SJSA1 (cell line): ENCODE measurements around the gene TRIM28. TPM values are rescaled to one million over a fixed set of nuclear protein-coding genes. Genes with fewer than 3 reads are reported as not detected.
A peak's percentile ranks its signal among the peaks of the same experiment; 100 is the strongest.

Experiments used
- DNase-seq, 2 experiments: peaks; one replicate each; pipeline ENCODE4 v3.0.0-alpha.2; 2015 to 2020; ENCODE audit warnings: low spot score in 2 of 2, low read depth in 1 of 2
- H3K27ac ChIP-seq: fragments of 250-450 bp; sonication (Bioruptor Pico); 2 replicates; pipeline ENCODE4 v1.5.1; 2020; ENCODE audit warnings: mild to moderate bottlenecking, moderate library complexity
- H3K27me3 ChIP-seq: fragments of 250-450 bp; sonication (Bioruptor Pico); replicated peaks from 2 replicates; pipeline ENCODE4 v1.5.1; 2020; ENCODE audit warnings: mild to moderate bottlenecking, moderate library complexity
- H3K36me3 ChIP-seq: fragments of 250-450 bp; sonication (Bioruptor Pico); 2 replicates; pipeline ENCODE4 v1.5.1; 2020; ENCODE audit warnings: mild to moderate bottlenecking
- H3K4me1 ChIP-seq: fragments of 250-450 bp; sonication (Bioruptor Pico); replicated peaks from 2 replicates; pipeline ENCODE4 v1.6.1; 2021; ENCODE audit warnings: mild to moderate bottlenecking
- H3K4me3 ChIP-seq: fragments of 250-450 bp; sonication (Bioruptor Pico); 2 replicates; pipeline ENCODE4 v1.5.1; 2020; ENCODE audit warnings: mild to moderate bottlenecking
- H3K9me3 ChIP-seq: fragments of 250-450 bp; sonication (Bioruptor Pico); replicated peaks from 2 replicates; pipeline ENCODE4 v1.5.1; 2020; ENCODE audit warnings: mild to moderate bottlenecking
- total RNA-seq: library from RNA; depleted of rRNA; stranded (reverse); fragments of >200 nt; shearing (Covaris generic); gene quantifications from 2 replicates; pipeline ENCODE4 v1.2.3, GENCODE V29; 2014

Gene TRIM28
- total RNA-seq, 1 experiment from 2014 or later = 432 TPM

- Histone ChIP-seq H3K27me3 (no peaks in the 10 kb centered on the region), H3K36me3 (peaks cover 51% of the 10 kb centered on the region), H3K4me1 (peaks cover 35% of the 10 kb centered on the region), H3K27ac (peak within 1 kb of the TSS; percentile 89), H3K4me3 (peak within 1 kb of the TSS; percentile 69), H3K9me3 (no peaks in the 10 kb centered on the region)
- peak in 1 of 2 experiments; percentile 62 for DNase-seq
Measured at GRCh38 chr19:58558066-58558622, 14.3 kb downstream of the TRIM28 start, which contains the start of gene UBE2M. UBE2M (minus strand) TSS chr19:58558611; CDS start chr19:58558381, 230 bp downstream.

GRCh38 chr19:58558623-58559274 lies 14.9 kb downstream of the TRIM28 start:
- H3K36me3 ChIP-seq = peaks cover 47% of the 10 kb centered on the region
- H3K9me3 ChIP-seq = no peaks in the 10 kb centered on the region
- peak; percentile 99 for DNase-seq
- peaks cover 32% of the 10 kb centered on the region for H3K4me1 ChIP-seq
- H3K27ac ChIP-seq = peak overlapping the region; percentile 89
- H3K4me3 ChIP-seq = peak overlapping the region; percentile 69
- no peaks in the 10 kb centered on the region for H3K27me3 ChIP-seq

DNA sequence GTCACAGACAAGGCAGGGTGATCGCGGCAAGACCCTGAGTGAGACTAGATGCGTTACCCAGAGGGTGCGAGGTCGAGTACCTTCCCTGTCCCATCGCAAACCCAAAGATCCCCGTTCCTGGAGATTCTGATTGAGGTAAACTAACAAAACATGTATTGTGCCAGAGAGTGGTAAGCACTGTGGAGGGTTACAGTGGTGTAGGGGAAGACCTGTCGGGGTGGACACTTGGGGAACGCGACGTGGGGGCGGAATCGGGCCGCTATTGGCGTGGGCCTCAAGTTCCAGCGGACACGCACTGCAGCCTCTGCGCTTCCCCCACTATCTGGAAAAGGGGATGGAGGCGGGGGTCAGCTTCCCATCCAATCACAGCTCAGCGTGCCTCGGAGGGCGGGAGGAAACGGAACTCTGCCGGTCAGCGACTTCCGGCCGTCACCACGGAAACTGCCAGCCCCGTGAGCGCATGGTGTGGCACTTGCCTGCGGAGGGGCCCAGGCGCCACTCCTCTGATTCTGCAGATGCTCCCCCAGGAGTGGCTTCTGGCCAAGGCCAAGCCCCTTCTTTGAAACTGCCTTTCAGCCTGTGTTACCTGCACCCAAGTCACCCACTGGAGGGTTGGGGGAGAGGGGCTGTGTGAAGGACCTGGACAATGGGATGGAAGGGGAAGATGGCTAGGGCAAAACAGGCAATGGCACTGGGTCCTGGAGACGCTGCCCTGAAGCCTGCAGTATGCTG lies 15.6 kb downstream of the TRIM28 start:
- Histone ChIP-seq H3K27ac (peak overlapping the region; percentile 89), H3K4me1 (peaks cover 26% of the 10 kb centered on the region), H3K36me3 (peaks cover 42% of the 10 kb centered on the region), H3K4me3 (peak overlapping the region; percentile 69), H3K27me3 (no peaks in the 10 kb centered on the region), H3K9me3 (no peaks in the 10 kb centered on the region)
- DNase-seq = peak; percentile 93 to 94

- peaks cover 38% of the 10 kb centered on the region for H3K36me3 ChIP-seq
- peaks cover 20% of the 10 kb centered on the region for H3K4me1 ChIP-seq
- no peaks in the 10 kb centered on the region for H3K27me3 ChIP-seq
- H3K4me3 ChIP-seq = peak overlapping the region; percentile 69
- H3K9me3 ChIP-seq = no peaks in the 10 kb centered on the region
- H3K27ac ChIP-seq = peak overlapping the region; percentile 89
- no peak for DNase-seq
Measured at GRCh38 chr19:58560007-58560887, 16.4 kb downstream of the TRIM28 start.

DNA sequence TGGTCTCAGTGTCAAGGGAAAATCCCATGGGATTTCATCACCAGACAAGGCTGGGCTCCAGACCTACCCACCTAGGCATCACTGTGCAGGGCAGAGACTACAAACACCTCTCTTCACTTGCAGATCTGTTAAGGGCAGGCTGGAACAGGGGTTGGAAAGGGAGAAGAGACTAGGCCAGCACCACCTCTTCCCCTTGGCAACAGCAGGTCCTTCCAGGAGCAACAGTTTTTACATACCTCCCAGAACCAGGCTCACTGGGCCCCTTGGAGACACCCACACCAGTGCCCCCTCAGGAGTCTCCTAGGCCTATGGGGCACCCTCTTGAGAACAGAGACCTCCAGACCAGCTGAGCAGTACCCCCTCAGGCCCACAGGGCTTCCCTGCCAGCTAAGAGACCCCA lies 17.1 kb downstream of the TRIM28 start:
- Histone ChIP-seq H3K27ac (no peak overlapping the region), H3K27me3 (no peaks in the 10 kb centered on the region), H3K4me1 (peaks cover 16% of the 10 kb centered on the region), H3K36me3 (peaks cover 33% of the 10 kb centered on the region), H3K4me3 (no peak overlapping the region), H3K9me3 (no peaks in the 10 kb centered on the region)
- DNase-seq = no peak

- Histone ChIP-seq H3K36me3 (peaks cover 27% of the 10 kb centered on the region), H3K4me1 (peaks cover 16% of the 10 kb centered on the region), H3K27me3 (no peaks in the 10 kb centered on the region), H3K27ac (no peak overlapping the region), H3K4me3 (no peak overlapping the region), H3K9me3 (no peaks in the 10 kb centered on the region)
- no peak for DNase-seq
Measured at GRCh38 chr19:58561373-58562121, 17.7 kb downstream of the TRIM28 start.

GRCh38 chr19:58562122-58563033 lies 18.5 kb downstream of the TRIM28 start:
- Histone ChIP-seq H3K4me3 (no peak overlapping the region), H3K27me3 (no peaks in the 10 kb centered on the region), H3K27ac (no peak overlapping the region), H3K9me3 (no peaks in the 10 kb centered on the region), H3K36me3 (peaks cover 19% of the 10 kb centered on the region), H3K4me1 (peaks cover 9% of the 10 kb centered on the region)
- no peak for DNase-seq

DNA sequence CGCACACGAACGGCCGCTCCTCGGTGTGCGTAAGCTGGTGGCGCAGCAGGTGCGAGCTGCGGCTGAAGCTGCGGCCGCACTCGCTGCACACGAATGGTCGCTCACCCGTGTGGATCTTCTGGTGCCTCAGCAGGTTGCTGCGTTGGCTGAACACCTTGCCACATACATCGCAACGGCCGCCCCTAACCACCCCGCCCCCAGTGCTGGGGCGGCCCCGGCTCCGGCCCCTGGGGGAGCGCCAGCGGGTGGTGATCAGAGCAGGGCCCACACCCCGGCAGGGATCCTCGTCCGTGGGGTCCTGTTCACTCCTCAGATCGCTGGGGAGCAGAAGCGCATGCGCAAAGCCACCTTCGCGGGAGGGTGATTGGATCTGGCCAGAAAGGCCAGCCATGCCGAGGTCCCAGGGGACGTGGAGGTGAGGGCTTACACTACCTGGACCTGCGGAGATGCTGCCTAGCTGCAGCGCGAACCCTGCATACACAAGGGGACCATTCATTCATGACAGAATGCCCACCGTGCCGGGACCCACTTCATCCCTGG lies 19.2 kb downstream of the TRIM28 start:
- Histone ChIP-seq H3K4me1 (peaks cover 9% of the 10 kb centered on the region), H3K36me3 (peaks cover 14% of the 10 kb centered on the region), H3K4me3 (no peak overlapping the region), H3K27ac (no peak overlapping the region), H3K27me3 (no peaks in the 10 kb centered on the region), H3K9me3 (no peaks in the 10 kb centered on the region)
- DNase-seq = no peak

DNA sequence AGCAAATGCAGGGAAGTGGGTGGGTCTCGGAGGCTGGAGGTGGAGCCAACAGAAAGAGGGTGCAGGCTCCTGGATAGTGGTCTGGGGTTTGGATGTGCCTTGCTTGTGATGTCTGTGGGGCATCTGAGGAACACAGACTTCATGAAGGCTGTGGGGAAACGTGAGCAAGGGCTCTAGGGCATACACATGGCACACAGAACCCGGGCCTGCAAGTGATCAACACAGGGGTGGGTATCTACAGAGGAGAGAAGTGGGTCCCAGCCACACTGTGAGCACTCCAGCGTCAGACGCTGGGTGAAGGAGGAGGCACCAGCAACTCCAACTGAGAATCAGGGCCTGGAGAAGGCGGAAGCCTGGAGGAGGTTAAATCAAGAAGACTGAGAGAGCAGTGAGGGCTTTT lies 20.0 kb downstream of the TRIM28 start:
- Histone ChIP-seq H3K4me1 (peaks cover 9% of the 10 kb centered on the region), H3K4me3 (no peak overlapping the region), H3K36me3 (peaks cover 14% of the 10 kb centered on the region), H3K9me3 (no peaks in the 10 kb centered on the region), H3K27me3 (no peaks in the 10 kb centered on the region), H3K27ac (no peak overlapping the region)
- no peak for DNase-seq

- Histone ChIP-seq H3K4me1 (no peaks in the 10 kb centered on the region), H3K27ac (no peak overlapping the region), H3K9me3 (no peaks in the 10 kb centered on the region), H3K4me3 (no peak overlapping the region), H3K27me3 (no peaks in the 10 kb centered on the region), H3K36me3 (peaks cover 17% of the 10 kb centered on the region)
- no peak for DNase-seq
Measured at GRCh38 chr19:58566989-58567388, 23.1 kb downstream of the TRIM28 start.

GRCh38 chr19:58568453-58569130 lies 24.7 kb downstream of the TRIM28 start:
- Histone ChIP-seq H3K4me3 (no peak overlapping the region), H3K27ac (no peak overlapping the region), H3K4me1 (peaks cover 4% of the 10 kb centered on the region), H3K36me3 (peaks cover 9% of the 10 kb centered on the region), H3K9me3 (no peaks in the 10 kb centered on the region), H3K27me3 (no peaks in the 10 kb centered on the region)
- no peak for DNase-seq
